Mammary epithelial cell (primary cell): ENCODE data around the gene CAST.

Experiments
- EZH2 ChIP-seq: IDR thresholded peaks from 2 replicates; pipeline ENCODE4 v1.6.1; 2012; ENCODE audit warnings: low read length, inconsistent platforms, borderline replicate concordance
- TF ChIP-seq, protein P1 (sequence below), 2 donors: IDR thresholded peaks in 1 of 2; conservative IDR thresholded peaks in 1 of 2; 2 replicates each; pipeline ENCODE4 v1.5.1; 2011 to 2012; ENCODE audit warnings: inconsistent platforms in 2 of 2, low read length in 2 of 2, mild to moderate bottlenecking in 2 of 2, control low read depth in 1 of 2, low read depth in 1 of 2; ENCODE audit not compliant: insufficient read depth in 1 of 2; ENCODE audit errors: extremely low read depth in 1 of 2

DNA sequence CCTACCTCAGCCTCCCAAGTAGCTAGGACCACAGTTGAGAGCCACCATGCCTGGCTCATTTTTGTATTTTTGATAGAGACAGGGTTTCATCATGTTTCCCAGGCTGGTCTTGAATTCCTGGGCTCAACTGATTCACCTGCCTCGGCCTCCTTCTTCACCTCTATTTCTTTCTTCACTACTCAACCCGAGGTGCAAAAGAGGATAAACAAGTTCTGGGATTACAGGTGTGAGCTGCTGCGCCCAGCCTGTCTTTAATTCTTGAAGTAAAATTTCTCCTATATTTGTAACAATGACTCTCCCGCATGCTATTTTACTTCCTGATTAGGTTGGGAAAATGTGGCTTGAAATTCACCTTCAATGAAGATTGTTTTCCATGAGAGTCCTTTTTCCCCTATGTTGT is 46.4 kb downstream of the CAST start:
- TF ChIP-seq, protein P1, sequence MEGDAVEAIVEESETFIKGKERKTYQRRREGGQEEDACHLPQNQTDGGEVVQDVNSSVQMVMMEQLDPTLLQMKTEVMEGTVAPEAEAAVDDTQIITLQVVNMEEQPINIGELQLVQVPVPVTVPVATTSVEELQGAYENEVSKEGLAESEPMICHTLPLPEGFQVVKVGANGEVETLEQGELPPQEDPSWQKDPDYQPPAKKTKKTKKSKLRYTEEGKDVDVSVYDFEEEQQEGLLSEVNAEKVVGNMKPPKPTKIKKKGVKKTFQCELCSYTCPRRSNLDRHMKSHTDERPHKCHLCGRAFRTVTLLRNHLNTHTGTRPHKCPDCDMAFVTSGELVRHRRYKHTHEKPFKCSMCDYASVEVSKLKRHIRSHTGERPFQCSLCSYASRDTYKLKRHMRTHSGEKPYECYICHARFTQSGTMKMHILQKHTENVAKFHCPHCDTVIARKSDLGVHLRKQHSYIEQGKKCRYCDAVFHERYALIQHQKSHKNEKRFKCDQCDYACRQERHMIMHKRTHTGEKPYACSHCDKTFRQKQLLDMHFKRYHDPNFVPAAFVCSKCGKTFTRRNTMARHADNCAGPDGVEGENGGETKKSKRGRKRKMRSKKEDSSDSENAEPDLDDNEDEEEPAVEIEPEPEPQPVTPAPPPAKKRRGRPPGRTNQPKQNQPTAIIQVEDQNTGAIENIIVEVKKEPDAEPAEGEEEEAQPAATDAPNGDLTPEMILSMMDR (conservative IDR thresholded peaks at IDR 0.05 in 1 of 2, IDR thresholded peaks at IDR 0.05 in 1 of 2; ENCODE audit: extremely low read depth in 1 of 2, insufficient read depth in 1 of 2, low read depth in 1 of 2, low read length in 2 of 2): no peak
- TF ChIP-seq EZH2: no peak
